ENCODE data around the gene CHAF1A. TPM values are rescaled to one million over a fixed set of nuclear protein-coding genes. Genes with fewer than 3 reads are reported as not detected.

CHAF1A gene
- total RNA-seq, 1 experiment from 2014 or later, result 122 TPM

GRCh38 chr19:4386041-4386782 lies 16.2 kb upstream of the CHAF1A start:
- peak; percentile 38 for DNase-seq
- H3K36me3 ChIP-seq (replicated peaks; ENCODE audit: control insufficient read depth, insufficient read depth, low read length), result peaks cover 2% of the 10 kb centered on the region

DNA sequence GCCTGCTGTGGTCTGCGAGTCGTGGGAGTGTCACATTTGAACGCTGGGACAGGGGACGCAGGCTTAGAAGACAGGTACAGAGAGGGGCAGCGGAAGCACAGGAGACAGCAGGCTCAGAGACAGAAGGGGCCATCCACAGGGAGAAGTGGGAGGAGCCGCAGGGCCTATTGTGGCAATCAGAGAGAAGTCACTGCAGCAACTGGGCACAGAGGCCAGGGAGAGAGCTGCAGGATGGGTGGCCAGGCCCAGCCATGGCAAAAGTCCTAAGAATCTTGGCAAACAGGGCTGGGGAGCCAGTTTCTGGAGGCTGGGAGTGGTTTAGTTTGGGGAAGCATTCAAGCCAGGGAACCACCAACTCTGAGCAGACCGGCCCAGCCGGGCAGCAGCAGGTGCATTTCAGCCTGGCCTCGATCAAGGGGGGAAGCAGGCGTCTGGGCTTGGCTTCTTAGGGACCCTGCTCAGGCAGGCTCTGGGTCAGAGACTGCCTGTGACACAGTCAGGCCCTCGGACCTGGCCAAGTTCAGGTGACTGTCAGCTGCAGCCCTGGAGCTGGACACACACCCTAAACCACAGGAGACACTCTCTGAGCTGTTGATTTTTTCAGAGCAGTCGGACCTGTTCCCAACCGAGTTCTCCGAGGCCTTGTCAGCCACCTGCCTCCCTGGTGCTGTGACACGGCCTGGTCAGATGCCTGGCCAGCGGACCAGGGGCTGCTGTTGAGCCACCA lies 13.9 kb upstream of the CHAF1A start:
- H3K27me3 ChIP-seq (ENCODE audit: control insufficient read depth, insufficient read depth, low read length), result no peaks in the 10 kb centered on the region
- no peak overlapping the region for H3K4me3 ChIP-seq (ENCODE audit: insufficient read depth, low read depth, low read length)
- peaks cover 2% of the 10 kb centered on the region for H3K36me3 ChIP-seq (replicated peaks; ENCODE audit: control insufficient read depth, insufficient read depth, low read length)
- peak; percentile 56 for DNase-seq

More at GRCh38 chr19:4386041-4386782, 16.2 kb upstream of the CHAF1A start:
- Histone ChIP-seq H3K4me3 (ENCODE audit: insufficient read depth, low read depth, low read length) (no peak overlapping the region), H3K27me3 (ENCODE audit: control insufficient read depth, insufficient read depth, low read length) (no peaks in the 10 kb centered on the region)

- peaks cover 2% of the 10 kb centered on the region for H3K36me3 ChIP-seq (replicated peaks; ENCODE audit: control insufficient read depth, insufficient read depth, low read length)
- no peaks in the 10 kb centered on the region for H3K27me3 ChIP-seq (ENCODE audit: control insufficient read depth, insufficient read depth, low read length)
- no peak overlapping the region for H3K4me3 ChIP-seq (ENCODE audit: insufficient read depth, low read depth, low read length)
- DNase-seq, result no peak
Observed at GRCh38 chr19:4389064-4389375, 13.4 kb upstream of the CHAF1A start.

GRCh38 chr19:4389511-4390016 lies 12.9 kb upstream of the CHAF1A start:
- H3K27me3 ChIP-seq (ENCODE audit: control insufficient read depth, insufficient read depth, low read length), result no peaks in the 10 kb centered on the region
- peaks cover 2% of the 10 kb centered on the region for H3K36me3 ChIP-seq (replicated peaks; ENCODE audit: control insufficient read depth, insufficient read depth, low read length)
- DNase-seq, result no peak
- no peak overlapping the region for H3K4me3 ChIP-seq (ENCODE audit: insufficient read depth, low read depth, low read length)

GRCh38 chr19:4390017-4390566 lies 12.3 kb upstream of the CHAF1A start:
- H3K4me3 ChIP-seq (ENCODE audit: insufficient read depth, low read depth, low read length), result no peak overlapping the region

GRCh38 chr19:4390567-4391305 lies 11.7 kb upstream of the CHAF1A start:
- peak; percentile 89 for DNase-seq
- peaks cover 4% of the 10 kb centered on the region for H3K36me3 ChIP-seq (replicated peaks; ENCODE audit: control insufficient read depth, insufficient read depth, low read length)
- no peaks in the 10 kb centered on the region for H3K27me3 ChIP-seq (ENCODE audit: control insufficient read depth, insufficient read depth, low read length)
- H3K4me3 ChIP-seq (ENCODE audit: insufficient read depth, low read depth, low read length), result no peak overlapping the region

More at GRCh38 chr19:4390017-4390566, 12.3 kb upstream of the CHAF1A start:
- no peaks in the 10 kb centered on the region for H3K27me3 ChIP-seq (ENCODE audit: control insufficient read depth, insufficient read depth, low read length)
- peak; percentile 64 for DNase-seq
- peaks cover 2% of the 10 kb centered on the region for H3K36me3 ChIP-seq (replicated peaks; ENCODE audit: control insufficient read depth, insufficient read depth, low read length)

- Histone ChIP-seq H3K27me3 (ENCODE audit: control insufficient read depth, insufficient read depth, low read length) (no peaks in the 10 kb centered on the region), H3K4me3 (ENCODE audit: insufficient read depth, low read depth, low read length) (no peak overlapping the region), H3K36me3 (replicated peaks; ENCODE audit: control insufficient read depth, insufficient read depth, low read length) (peaks cover 4% of the 10 kb centered on the region)
- DNase-seq, result peak; percentile 54
Observed at GRCh38 chr19:4391306-4391693, 11.1 kb upstream of the CHAF1A start.

DNA sequence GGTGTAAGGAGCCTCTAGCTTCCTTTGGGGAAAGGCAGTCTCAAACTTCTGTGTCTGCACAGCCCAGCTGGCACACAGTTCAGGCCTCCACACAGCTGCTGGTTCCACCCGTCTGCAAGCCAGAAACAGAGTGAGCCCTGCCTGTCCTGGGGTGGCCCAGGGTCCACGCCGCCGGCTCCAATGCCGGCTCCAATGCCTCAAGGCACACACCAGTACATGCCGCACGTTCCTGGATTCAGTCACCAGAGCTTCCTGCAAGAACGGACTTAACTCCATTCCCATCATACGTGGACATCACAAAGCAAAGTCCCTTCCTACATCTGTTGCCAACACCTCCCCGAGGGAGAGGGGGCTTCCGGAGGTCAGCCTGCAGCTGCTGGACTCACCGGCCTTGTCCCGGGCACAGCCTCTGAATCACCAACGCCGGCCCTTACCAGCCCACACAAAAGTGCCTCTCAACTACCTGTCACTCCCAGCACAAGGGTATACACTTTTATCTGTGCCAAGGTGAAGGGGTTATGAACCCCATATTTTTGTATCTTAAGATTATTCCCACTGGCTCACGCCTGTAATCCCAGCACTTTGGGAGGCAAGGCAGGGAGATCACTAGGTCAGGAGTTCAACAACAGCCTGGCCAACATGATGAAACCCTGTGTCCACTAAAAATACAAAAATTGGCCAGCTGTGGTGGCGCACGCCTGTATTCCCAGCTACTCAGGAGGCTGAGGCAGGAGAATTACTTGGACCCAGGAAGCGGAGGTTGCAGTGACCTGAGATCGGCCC lies 10.5 kb upstream of the CHAF1A start:
- Histone ChIP-seq H3K27me3 (ENCODE audit: control insufficient read depth, insufficient read depth, low read length) (no peaks in the 10 kb centered on the region), H3K36me3 (replicated peaks; ENCODE audit: control insufficient read depth, insufficient read depth, low read length) (peaks cover 4% of the 10 kb centered on the region), H3K4me3 (ENCODE audit: insufficient read depth, low read depth, low read length) (no peak overlapping the region)
- peak; percentile 48 for DNase-seq

GRCh38 chr19:4393947-4394590 lies 8.4 kb upstream of the CHAF1A start:
- Histone ChIP-seq H3K27me3 (ENCODE audit: control insufficient read depth, insufficient read depth, low read length) (no peaks in the 10 kb centered on the region), H3K36me3 (replicated peaks; ENCODE audit: control insufficient read depth, insufficient read depth, low read length) (peaks cover 6% of the 10 kb centered on the region), H3K4me3 (ENCODE audit: insufficient read depth, low read depth, low read length) (no peak overlapping the region)
- peak; percentile 51 for DNase-seq

DNA sequence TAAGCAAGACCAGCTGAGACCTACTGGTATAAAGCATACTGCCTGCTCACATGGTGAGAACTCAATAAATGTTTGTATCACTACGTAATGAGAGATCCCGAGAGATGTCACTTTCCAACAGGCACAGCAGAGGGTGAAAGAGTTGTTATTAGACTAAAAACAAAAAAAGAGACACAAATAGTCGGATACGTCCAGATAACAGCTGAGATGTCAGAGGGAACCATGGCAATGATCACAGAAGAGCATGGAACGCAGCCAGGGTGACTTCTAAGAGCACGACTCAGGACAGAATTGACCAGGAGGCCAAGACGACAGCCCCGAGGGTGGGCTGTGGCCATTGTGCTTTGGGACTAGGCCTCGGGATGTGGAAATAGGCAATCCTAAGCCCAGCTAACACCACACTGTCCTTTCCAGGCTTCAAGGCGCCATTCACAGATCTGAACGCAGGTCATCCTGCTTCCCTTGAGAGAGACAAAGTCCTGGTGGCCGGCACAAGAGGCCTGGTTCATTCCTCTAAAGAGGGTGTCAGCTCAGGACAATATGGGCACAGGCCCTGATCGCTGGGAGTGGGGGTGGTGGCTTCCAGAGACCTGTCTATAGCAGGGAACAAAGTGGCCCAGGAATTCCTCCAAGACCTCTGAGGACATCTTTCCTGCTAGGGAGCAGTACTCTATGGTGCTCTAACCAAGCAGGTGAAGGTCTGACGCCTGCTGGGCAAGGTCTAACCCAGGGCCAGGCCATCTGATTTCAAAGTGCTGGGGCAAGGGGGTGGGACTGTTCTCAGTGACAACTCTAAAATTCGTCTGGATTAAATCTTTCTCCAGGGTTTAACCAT lies 5.3 kb upstream of the CHAF1A start:
- H3K4me3 ChIP-seq (ENCODE audit: insufficient read depth, low read depth, low read length), result no peak overlapping the region
- no peaks in the 10 kb centered on the region for H3K27me3 ChIP-seq (ENCODE audit: control insufficient read depth, insufficient read depth, low read length)
- no peak for DNase-seq
- peaks cover 4% of the 10 kb centered on the region for H3K36me3 ChIP-seq (replicated peaks; ENCODE audit: control insufficient read depth, insufficient read depth, low read length)

GRCh38 chr19:4399812-4400134 lies 2.7 kb upstream of the CHAF1A start:
- DNase-seq, result no peak
- Histone ChIP-seq H3K36me3 (replicated peaks; ENCODE audit: control insufficient read depth, insufficient read depth, low read length) (peaks cover 4% of the 10 kb centered on the region), H3K27me3 (ENCODE audit: control insufficient read depth, insufficient read depth, low read length) (no peaks in the 10 kb centered on the region), H3K4me3 (ENCODE audit: insufficient read depth, low read depth, low read length) (peak overlapping the region; percentile 80)

DNA sequence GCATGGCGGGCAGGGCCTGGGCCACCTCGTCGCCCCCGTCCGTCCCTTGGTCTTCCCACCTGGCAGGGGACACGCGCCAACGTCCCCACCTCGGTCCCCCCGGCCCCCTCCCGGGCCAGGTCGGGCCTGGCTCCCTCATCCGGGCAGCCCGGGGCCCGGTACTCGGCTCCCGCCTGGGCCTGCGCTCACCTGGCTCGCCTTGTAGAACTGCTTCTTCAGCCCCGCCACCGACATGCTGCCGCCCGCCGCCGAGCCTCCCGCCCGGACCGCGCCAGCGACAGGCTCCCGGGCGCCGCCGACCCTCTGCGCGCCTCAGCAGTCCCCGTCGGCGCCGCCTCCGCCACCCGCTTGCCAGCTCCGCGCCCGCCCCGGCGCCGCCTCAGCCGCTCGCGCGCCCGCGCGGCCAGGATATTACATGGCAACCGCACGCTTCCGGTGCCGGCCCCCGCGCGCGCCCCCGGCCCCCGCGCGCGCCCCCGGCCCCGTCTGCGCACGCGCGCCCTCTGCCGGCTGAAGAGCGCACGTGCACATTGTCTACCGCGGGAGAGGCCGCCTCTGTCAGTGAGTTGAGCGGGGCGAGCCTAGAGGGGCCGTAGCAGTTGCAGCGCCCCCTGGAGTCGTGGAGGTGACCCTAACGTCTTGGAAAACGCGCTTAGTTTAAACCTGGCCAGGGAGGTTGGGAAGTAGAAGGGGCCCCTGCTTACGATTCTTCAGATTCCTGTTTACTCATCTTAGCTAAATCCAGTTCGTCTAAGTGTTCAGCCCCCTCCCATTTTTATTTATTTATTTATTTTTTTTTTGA lies 2.1 kb upstream of the CHAF1A start, which contains the start of gene SH3GL1:
Gene SH3GL1 (minus strand): TSS at position 413 of the 802 bp plus-strand sequence. CDS start 179 bp downstream, at position 234.
- peaks cover 2% of the 10 kb centered on the region for H3K36me3 ChIP-seq (replicated peaks; ENCODE audit: control insufficient read depth, insufficient read depth, low read length)
- peak within 1 kb of the TSS; percentile 80 for H3K4me3 ChIP-seq (ENCODE audit: insufficient read depth, low read depth, low read length)
- peak; percentile 96 for DNase-seq
- no peaks in the 10 kb centered on the region for H3K27me3 ChIP-seq (ENCODE audit: control insufficient read depth, insufficient read depth, low read length)

Measured in H7 (cell line).